ENCODE results near the gene CHEK1. TPM values are rescaled to one million over a fixed set of nuclear protein-coding genes. Genes with fewer than 3 reads are reported as not detected.
"Not testable (repeated sequence)": the region's sequence is repeated elsewhere in the genome, so short reads cannot be mapped to it uniquely, and the experiment has no call there.

CHEK1 gene
- polyA plus RNA-seq, 1 experiment = 33.2 TPM

DNA sequence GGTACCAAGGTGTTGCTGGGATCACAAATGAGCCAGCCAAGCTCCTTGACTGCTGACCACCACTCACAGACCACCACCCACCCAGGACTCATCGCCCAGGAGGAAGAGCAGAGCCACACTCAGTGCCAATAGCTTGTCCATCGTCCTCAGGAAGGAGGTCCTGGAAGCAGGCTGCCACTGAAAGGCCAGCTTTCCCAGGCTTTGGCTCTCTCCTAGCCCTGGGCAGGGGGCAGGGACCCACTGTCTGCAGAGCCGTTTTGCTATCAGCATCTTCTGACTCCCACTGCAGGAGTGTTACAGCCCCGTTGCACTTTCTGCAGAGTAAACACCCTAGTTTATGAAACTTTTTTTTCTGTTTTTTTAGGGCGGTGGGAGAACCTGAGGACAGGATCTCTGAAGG, 67.9 kb downstream of the CHEK1 start:
- TF ChIP-seq, protein P1, sequence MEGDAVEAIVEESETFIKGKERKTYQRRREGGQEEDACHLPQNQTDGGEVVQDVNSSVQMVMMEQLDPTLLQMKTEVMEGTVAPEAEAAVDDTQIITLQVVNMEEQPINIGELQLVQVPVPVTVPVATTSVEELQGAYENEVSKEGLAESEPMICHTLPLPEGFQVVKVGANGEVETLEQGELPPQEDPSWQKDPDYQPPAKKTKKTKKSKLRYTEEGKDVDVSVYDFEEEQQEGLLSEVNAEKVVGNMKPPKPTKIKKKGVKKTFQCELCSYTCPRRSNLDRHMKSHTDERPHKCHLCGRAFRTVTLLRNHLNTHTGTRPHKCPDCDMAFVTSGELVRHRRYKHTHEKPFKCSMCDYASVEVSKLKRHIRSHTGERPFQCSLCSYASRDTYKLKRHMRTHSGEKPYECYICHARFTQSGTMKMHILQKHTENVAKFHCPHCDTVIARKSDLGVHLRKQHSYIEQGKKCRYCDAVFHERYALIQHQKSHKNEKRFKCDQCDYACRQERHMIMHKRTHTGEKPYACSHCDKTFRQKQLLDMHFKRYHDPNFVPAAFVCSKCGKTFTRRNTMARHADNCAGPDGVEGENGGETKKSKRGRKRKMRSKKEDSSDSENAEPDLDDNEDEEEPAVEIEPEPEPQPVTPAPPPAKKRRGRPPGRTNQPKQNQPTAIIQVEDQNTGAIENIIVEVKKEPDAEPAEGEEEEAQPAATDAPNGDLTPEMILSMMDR (IDR thresholded peaks at IDR 0.05; ENCODE audit: low read depth, low read length) = no peak
- H3K4me3 ChIP-seq (ENCODE audit: low read depth, low read length) = no peak overlapping the region
- H3K27ac ChIP-seq (ENCODE audit: low read depth, low read length) = no peak overlapping the region
- POLR2A ChIA-PET = no interaction called here
- no peaks in the 10 kb centered on the region for H3K9me3 ChIP-seq (ENCODE audit: control insufficient read depth, insufficient read depth, low read length)
- no peak for DNase-seq (ENCODE audit: low read depth, low spot score)
- CTCF ChIA-PET = no interaction called here
- H3K27me3 ChIP-seq (ENCODE audit: control insufficient read depth, insufficient read depth, low read length) = peaks cover 2% of the 10 kb centered on the region

DNA sequence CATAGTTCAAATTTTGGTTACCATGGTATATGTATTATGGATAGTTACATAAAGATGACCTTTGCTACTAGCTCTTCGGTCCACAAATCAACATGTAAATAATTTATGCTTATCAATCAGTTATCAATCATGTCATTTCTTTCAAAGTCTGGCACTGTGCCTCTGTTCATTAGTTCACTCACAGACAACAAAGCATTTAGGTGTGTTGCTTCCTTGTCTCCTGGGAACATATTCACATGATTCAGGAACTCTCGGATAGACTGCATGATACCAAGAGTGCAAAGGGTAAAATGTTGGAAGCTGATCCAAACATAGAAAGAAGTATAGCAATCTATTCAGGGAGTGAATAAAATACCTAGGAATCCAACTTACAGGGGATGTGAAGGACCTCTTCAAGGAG, 70.0 kb downstream of the CHEK1 start:
- no peak for DNase-seq (ENCODE audit: low read depth, low spot score)
- ChIA-PET CTCF (interaction anchor here (0.6 kb wide), 1 partner anchor 381 kb away, joined by 3 read pairs; no protein-coding TSS in a partner anchor), POLR2A (no interaction called here)
- no peaks in the 10 kb centered on the region for H3K9me3 ChIP-seq (ENCODE audit: control insufficient read depth, insufficient read depth, low read length)
- H3K4me3 ChIP-seq (ENCODE audit: low read depth, low read length) = no peak overlapping the region
- TF ChIP-seq, protein P1 (IDR thresholded peaks at IDR 0.05; ENCODE audit: low read depth, low read length) = no peak
- H3K27ac ChIP-seq (ENCODE audit: low read depth, low read length) = no peak overlapping the region
- H3K27me3 ChIP-seq (ENCODE audit: control insufficient read depth, insufficient read depth, low read length) = peaks cover 2% of the 10 kb centered on the region

DNA sequence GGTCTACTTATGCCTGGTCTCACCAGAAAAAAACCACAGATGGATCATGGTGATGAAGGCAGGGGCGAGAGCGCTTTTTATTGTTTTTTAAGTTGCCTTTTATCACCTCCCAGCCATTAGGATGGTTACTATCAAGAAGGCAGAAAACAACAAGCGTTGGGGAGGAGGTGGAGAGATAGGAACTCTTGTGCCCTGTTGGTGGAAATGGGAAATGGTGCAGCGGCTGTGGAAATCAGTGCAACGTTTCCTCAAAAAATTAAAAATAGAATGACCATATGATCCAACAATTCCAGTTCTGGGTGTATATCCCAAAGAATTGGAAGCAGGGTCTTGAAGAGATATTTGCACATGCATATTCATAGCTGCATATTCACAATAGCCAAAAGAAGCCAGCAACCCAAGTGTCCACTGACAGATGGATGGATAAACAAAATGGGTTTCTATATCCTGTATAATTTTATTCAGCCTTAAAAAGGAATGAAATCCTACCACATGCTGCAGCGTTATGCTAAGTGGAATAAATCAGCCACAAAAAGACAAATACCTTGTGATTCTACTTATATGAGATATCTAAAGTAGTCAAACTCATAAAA, 76.2 kb downstream of the CHEK1 start:
- no peaks in the 10 kb centered on the region for H3K9me3 ChIP-seq (ENCODE audit: control insufficient read depth, insufficient read depth, low read length)
- no peak for DNase-seq (ENCODE audit: low read depth, low spot score)
- H3K27ac ChIP-seq (ENCODE audit: low read depth, low read length) = no peak overlapping the region
- ChIA-PET POLR2A (no interaction called here), CTCF (no interaction called here)
- TF ChIP-seq, protein P1 (IDR thresholded peaks at IDR 0.05; ENCODE audit: low read depth, low read length) = no peak
- peaks cover 2% of the 10 kb centered on the region for H3K27me3 ChIP-seq (ENCODE audit: control insufficient read depth, insufficient read depth, low read length)
- H3K4me3 ChIP-seq (ENCODE audit: low read depth, low read length) = no peak overlapping the region

DNA sequence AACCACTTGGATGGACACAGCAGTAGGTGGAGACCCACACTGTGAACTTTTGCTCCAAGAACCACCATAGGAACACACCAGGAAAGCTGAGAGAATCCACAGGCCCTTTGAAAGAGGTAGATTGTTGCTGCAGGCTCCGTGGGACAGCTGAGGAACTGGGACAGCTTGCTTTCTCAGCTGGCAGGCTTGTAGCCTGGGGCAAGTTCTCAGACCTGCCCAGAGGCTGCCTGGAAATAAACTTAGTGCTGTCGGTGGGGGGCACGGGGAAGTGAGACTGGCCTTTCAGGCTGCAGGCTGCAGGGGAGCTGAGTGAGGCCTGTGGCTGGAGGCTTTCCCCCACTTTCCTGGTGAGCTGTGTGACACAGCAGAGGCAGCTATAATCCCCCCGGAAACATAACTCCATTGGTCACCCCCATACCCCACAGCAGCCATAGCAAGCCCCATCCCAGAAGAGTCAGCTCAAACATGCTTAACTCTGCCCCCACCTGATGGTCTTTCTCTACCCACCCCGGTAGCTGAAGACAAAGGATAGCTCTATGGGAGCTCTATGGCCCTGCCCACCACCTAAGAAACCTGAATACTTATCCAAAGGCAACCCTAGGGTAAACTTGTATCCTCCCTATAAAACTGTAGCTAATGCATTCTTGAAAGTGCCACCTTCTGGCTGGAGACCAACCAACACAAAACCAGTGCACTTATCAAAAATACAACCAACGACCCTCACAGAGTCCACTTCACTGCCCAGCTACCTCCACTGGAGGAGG, 77.1 kb downstream of the CHEK1 start:
- CTCF ChIA-PET = interaction anchor here (1.5 to 1.6 kb wide), 2 partner anchors 22 to 75 kb away, joined by 4 to 5 read pairs; no protein-coding TSS in a partner anchor
- no peak overlapping the region for H3K4me3 ChIP-seq (ENCODE audit: low read depth, low read length)
- no peak for DNase-seq (ENCODE audit: low read depth, low spot score)
- TF ChIP-seq, protein P1 (IDR thresholded peaks at IDR 0.05; ENCODE audit: low read depth, low read length) = no peak
- peaks cover 2% of the 10 kb centered on the region for H3K27me3 ChIP-seq (ENCODE audit: control insufficient read depth, insufficient read depth, low read length)
- H3K27ac ChIP-seq (ENCODE audit: low read depth, low read length) = no peak overlapping the region
- POLR2A ChIA-PET = no interaction called here
- H3K9me3 ChIP-seq (ENCODE audit: control insufficient read depth, insufficient read depth, low read length) = no peaks in the 10 kb centered on the region

DNA sequence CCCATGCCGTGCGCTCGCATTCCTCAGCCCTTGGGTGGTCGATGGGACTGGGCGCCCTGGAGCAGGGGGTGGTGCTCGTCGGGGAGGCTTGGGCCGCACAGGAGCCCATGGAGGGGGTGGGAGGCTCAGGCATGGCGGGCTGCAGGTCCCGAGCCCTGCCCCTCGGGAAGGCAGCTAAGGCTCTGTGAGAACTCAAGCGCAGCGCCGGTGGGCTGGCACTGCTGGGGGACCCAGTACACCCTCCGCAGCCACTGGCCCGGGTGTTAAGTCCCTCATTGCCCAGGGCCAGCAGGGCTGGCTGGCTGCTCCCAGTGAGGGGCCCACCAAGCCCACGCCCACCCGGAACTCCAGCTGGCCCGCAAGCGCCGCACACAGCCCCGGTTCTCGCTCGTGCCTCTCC, 79.7 kb downstream of the CHEK1 start:
- H3K27ac ChIP-seq (ENCODE audit: low read depth, low read length); CTCF ChIA-PET; H3K4me3 ChIP-seq (ENCODE audit: low read depth, low read length); POLR2A ChIA-PET; DNase-seq (ENCODE audit: low read depth, low spot score); H3K27me3 ChIP-seq (ENCODE audit: control insufficient read depth, insufficient read depth, low read length); H3K9me3 ChIP-seq (ENCODE audit: control insufficient read depth, insufficient read depth, low read length): not testable (repeated sequence)
